Right lobe of liver (tissue), 6 donors: ENCODE data around the gene DDN. TPM values are rescaled to one million over a fixed set of nuclear protein-coding genes. Genes with fewer than 3 reads are reported as not detected.

Source experiments
- ATAC-seq, 4 donors: fragments of 200-7000 bp; cut with Tn5 transposase; one replicate each; pipeline ENCODE4 v1.9.1; 2020; ENCODE audit warnings: mild to moderate bottlenecking in 4 of 4, moderate library complexity in 4 of 4
- DNase-seq, 3 donors: peaks; one replicate each; pipeline ENCODE4 v3.0.0-alpha.2; 2020
- H3K27ac ChIP-seq, 3 donors: fragments of 200-600 bp; one replicate each; pipeline ENCODE4 v1.8.0; 2022
- H3K27me3 ChIP-seq, 2 donors: fragments of 200-600 bp; one replicate each; pipeline ENCODE4 v1.8.0; 2022
- H3K36me3 ChIP-seq, 4 donors: fragments of 200-600 bp; sonication (generic) in 1 of 4; one replicate each; pipeline versions ENCODE4 v1.5.1 to v1.8.0; 2017 to 2022; ENCODE audit warnings: control low read depth in 1 of 4
- H3K4me1 ChIP-seq, 4 donors: fragments of 200-600 bp; sonication (generic) in 1 of 4; one replicate each; pipeline versions ENCODE4 v1.5.1 to v1.8.0; 2017 to 2022; ENCODE audit warnings: control low read depth in 1 of 4
- H3K4me3 ChIP-seq, 3 donors: fragments of 200-600 bp; one replicate each; pipeline ENCODE4 v1.8.0; 2022
- H3K9me3 ChIP-seq, 4 donors: fragments of 200-600 bp; sonication (generic) in 1 of 4; one replicate each; pipeline versions ENCODE4 v1.5.1 to v1.8.0; 2017 to 2022; ENCODE audit warnings: control low read depth in 1 of 4
- CTCF ChIP-seq, 4 donors: fragments of 200-600 bp in 3 of 4; fragments of 450-650 bp in 1 of 4; IDR thresholded peaks; one replicate each; pipeline versions ENCODE4 v1.5.1 to v1.8.0; 2016 to 2022; ENCODE audit warnings: antibody characterized with exemption in 4 of 4, mild to moderate bottlenecking in 2 of 4
- POLR2A ChIP-seq: fragments of 450-650 bp; IDR thresholded peaks from one replicate; pipeline ENCODE4 v1.6.1; 2017; ENCODE audit warnings: antibody characterized with exemption, mild to moderate bottlenecking
- whole genome bisulfite sequencing: methylation state at CpG from one replicate; pipeline ENCODE4 v1.1.6; 2018; ENCODE audit warnings: low coverage, low lambda C conversion rate; ENCODE audit not compliant: insufficient coverage; ENCODE audit errors: missing lambda C conversion rate; 5-methylcytosine and 5-hydroxymethylcytosine counted together
- intact Hi-C, 2 donors: fragments of 100-400 bp; cut with DNase I; formaldehyde crosslinking; loops; one replicate each; pipeline versions ENCODE4 v1.11.2 to v1.14.1; 2022
- total RNA-seq, 6 experiments: library from RNA; depleted of rRNA in 2 of 6; stranded (reverse); fragments of >200 nt in 2 of 6; fragmentation: NEBNext Ultra II Directional in 3 of 6; extraction: Animal tissue kit (Norgen Biotek cat#: 25700) in 3 of 6; gene quantifications; one replicate each; pipeline versions ENCODE4 v1.1.0 to v1.2.4, GENCODE V29; 2016 to 2023
- donor health status: DM: no; HTN: yes; CAD: no.
- donor health status: DM: no; HTN: no; CAD: no.
- donor health status: DM: no; HTN: no; CAD: no.
- donor health status: DM: no; HTN: yes; CAD: no.
- donor health status: DM: no; HTN: yes; CAD: no.

DDN gene
- total RNA-seq, 6 experiments from 2014 or later, result 0.18 to 0.19 TPM; not detected in 4

- H3K36me3 ChIP-seq, result peaks cover 0 to 20% (median 4%) of the 10 kb centered on the region in 4 donors
- H3K27me3 ChIP-seq, result peaks cover 0 to 3% of the 10 kb centered on the region in 2 donors
- H3K4me1 ChIP-seq, result peaks cover 0 to 27% (median 4%) of the 10 kb centered on the region in 4 donors
- intact Hi-C loops, result no loop called here
- 100% methylated on average over 1 of the region's 2 CpGs for WGBS
- DNase-seq (no peak), ATAC-seq (no peak)
- no peak overlapping the region for H3K4me3 ChIP-seq
- H3K9me3 ChIP-seq, result no peaks in the 10 kb centered on the region
- H3K27ac ChIP-seq, result no peak overlapping the region
- no peak for TF ChIP-seq POLR2A
- no peak for TF ChIP-seq CTCF (IDR thresholded peaks at IDR 0.05)
Measured at GRCh38 chr12:49000346-49000745, 1.2 kb upstream of the DDN start.

- Histone ChIP-seq H3K27me3 (peaks cover 0 to 3% of the 10 kb centered on the region in 2 donors), H3K27ac (no peak overlapping the region), H3K9me3 (no peaks in the 10 kb centered on the region), H3K4me3 (peak overlapping the region; percentile 38 to 40 (median 40)), H3K4me1 (peaks cover 0 to 37% (median 4%) of the 10 kb centered on the region in 4 donors), H3K36me3 (peaks cover 0 to 7% (median 0%) of the 10 kb centered on the region in 4 donors)
- WGBS, result 2% methylated on average over 9 of the region's 48 CpGs
- DNase-seq (peak in 1 of 3 donors; percentile 33), ATAC-seq (peak in 3 of 4 donors; percentile 2 to 13 (median 10))
- intact Hi-C loops, result no loop called here
- no peak for TF ChIP-seq CTCF (IDR thresholded peaks at IDR 0.05)
- TF ChIP-seq POLR2A, result no peak
Measured at GRCh38 chr12:48998497-48999353, 450 bp downstream of the DDN start.

DNA sequence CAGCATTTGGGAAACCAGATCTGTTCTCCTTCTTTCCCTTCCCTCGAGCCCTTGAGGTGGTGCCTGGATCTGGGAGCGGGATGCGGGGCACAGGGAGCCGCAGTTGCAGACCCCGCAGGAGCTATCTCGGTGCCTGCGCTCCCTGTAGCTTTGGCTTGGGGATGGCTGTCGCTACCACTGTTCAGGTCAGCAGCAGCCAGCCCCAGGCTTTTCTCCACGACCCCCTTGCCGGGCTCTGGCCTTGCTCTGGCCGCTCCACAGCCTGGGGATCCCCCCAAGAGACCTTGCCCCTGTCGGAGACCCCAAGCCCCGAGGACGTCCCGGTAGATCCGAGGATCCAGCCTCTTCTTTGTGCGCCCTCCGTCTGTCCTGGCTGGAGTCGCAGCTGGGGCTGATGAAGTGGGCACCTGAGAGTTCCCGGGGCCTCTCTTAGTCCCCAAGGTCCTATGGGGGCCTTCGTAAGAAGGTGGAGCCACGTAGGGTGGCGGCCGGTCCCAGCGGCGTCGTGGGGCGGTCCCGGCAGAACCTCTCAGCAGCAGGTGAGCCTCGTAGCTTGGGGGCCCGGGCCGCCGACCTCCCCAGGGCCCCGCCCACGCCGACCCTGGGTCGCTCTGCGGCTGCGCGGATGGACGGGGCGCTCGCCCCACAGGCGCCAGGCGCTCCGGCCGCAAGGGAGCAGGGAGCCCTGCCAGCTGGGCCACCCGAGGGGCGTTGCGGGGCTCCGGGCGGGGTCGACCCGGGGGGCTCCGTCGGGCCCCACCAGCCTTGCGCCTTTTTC lies 1.3 kb downstream of the DDN start:
- Histone ChIP-seq H3K4me3 (peak overlapping the region; percentile 38 to 40 (median 40)), H3K36me3 (peaks cover 0 to 3% (median 0%) of the 10 kb centered on the region in 4 donors), H3K9me3 (no peaks in the 10 kb centered on the region), H3K27ac (no peak overlapping the region), H3K27me3 (peaks cover 0 to 3% of the 10 kb centered on the region in 2 donors), H3K4me1 (peaks cover 0 to 37% (median 4%) of the 10 kb centered on the region in 4 donors)
- peak; percentile 3 to 44 (median 10) for ATAC-seq
- WGBS, result 8% methylated on average over 8 of the region's 57 CpGs
- DNase-seq, result no peak
- TF ChIP-seq POLR2A (no peak), CTCF (IDR thresholded peaks at IDR 0.05) (no peak)
- intact Hi-C loops, result no loop called here

GRCh38 chr12:48996794-48997718 lies 2.1 kb downstream of the DDN start:
- WGBS, result 9% methylated on average over 11 of the region's 71 CpGs
- peaks cover 0 to 3% of the 10 kb centered on the region in 2 donors for H3K27me3 ChIP-seq
- ATAC-seq, result peak; percentile 74 to 81 (median 78)

More at GRCh38 chr12:48996794-48997718, 2.1 kb downstream of the DDN start:
- Histone ChIP-seq H3K4me1 (peaks cover 0 to 37% (median 4%) of the 10 kb centered on the region in 4 donors), H3K27ac (no peak overlapping the region), H3K36me3 (no peaks in the 10 kb centered on the region), H3K4me3 (peak overlapping the region; percentile 35 to 47 (median 35)), H3K9me3 (no peaks in the 10 kb centered on the region)
- intact Hi-C loops, result no loop called here
- DNase-seq, result peak; percentile 79 to 84 (median 82)
- no peak for TF ChIP-seq POLR2A
- TF ChIP-seq CTCF (IDR thresholded peaks at IDR 0.05), result peak; percentile 47 to 81 (median 70)
